ENCODE data around the gene GRIN2C.

DNA sequence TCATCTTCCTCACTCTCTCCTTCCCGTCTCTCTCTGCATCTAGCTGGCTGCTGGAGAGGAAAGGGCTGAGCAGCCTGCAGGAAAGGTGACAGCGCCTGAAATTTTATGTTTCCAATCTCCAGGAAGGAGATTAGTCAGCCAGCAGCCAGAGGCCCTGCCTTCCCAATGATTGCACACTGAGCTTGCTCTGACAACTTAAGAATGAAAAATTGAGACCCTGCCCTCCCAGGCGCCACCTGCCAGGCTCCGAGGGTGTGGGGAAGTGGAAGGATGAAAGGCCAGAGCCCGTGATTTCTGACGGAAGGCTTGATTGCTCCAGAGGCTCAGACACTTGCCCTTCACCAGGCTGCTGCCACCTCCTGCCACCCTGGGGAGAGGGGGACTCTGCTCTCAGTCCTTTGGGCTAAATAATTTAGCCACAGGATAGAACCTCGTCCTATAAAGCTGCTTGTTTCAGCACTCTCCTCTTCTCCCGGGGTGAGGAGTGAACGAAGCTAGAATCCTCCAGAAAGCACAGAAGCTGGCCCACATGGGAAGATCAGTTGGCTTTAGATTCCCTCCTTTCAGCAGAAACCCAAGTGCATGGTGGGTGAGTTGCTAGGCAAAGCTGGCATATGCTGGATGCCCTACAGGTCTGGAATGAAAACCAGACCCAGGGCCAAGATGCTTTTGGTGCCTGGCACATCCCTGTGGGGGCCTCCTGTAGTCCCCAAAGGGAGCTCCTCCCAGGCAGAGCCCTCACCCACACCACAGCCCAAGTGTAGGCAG is 33.5 kb downstream of the GRIN2C start:
- TF ChIP-seq POLR2A (IDR thresholded peaks at IDR 0.05; ENCODE audit: low read depth): no peak
- TF ChIP-seq, protein P1, sequence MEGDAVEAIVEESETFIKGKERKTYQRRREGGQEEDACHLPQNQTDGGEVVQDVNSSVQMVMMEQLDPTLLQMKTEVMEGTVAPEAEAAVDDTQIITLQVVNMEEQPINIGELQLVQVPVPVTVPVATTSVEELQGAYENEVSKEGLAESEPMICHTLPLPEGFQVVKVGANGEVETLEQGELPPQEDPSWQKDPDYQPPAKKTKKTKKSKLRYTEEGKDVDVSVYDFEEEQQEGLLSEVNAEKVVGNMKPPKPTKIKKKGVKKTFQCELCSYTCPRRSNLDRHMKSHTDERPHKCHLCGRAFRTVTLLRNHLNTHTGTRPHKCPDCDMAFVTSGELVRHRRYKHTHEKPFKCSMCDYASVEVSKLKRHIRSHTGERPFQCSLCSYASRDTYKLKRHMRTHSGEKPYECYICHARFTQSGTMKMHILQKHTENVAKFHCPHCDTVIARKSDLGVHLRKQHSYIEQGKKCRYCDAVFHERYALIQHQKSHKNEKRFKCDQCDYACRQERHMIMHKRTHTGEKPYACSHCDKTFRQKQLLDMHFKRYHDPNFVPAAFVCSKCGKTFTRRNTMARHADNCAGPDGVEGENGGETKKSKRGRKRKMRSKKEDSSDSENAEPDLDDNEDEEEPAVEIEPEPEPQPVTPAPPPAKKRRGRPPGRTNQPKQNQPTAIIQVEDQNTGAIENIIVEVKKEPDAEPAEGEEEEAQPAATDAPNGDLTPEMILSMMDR (IDR thresholded peaks at IDR 0.05): no peak
- TF ChIP-seq POLR2AphosphoS5 (IDR thresholded peaks at IDR 0.05): no peak

Measured in esophagus muscularis mucosa (tissue), 3 donors.